AML-193 (cell line): ENCODE data around the gene KCNJ18.
"Not testable (repeated sequence)": the region's sequence is repeated elsewhere in the genome, so short reads cannot be mapped to it uniquely, and the experiment has no call there.

Experiments used
- DNase-seq, 2 experiments: peaks; one replicate each; lab custom pipeline; 2025; lab: John Stamatoyannopoulos, UW

Gene KCNJ18

DNA sequence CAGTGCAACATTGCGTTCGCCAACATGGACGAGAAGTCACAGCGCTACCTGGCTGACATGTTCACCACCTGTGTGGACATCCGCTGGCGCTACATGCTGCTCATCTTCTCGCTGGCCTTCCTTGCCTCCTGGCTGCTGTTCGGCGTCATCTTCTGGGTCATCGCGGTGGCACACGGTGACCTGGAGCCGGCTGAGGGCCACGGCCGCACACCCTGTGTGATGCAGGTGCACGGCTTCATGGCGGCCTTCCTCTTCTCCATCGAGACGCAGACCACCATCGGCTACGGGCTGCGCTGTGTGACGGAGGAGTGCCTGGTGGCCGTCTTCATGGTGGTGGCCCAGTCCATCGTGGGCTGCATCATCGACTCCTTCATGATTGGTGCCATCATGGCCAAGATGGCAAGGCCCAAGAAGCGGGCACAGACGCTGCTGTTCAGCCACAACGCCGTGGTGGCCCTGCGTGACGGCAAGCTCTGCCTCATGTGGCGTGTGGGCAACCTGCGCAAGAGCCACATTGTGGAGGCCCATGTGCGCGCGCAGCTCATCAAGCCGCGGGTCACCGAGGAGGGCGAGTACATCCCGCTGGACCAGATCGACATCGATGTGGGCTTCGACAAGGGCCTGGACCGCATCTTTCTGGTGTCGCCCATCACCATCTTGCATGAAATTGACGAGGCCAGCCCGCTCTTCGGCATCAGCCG lies 10.8 kb downstream of the KCNJ18 start:
- not testable (repeated sequence) for DNase-seq

- DNase-seq = not testable (repeated sequence)
These were observed 11.9 kb downstream of the KCNJ18 start for GRCh38 chr17:21703891-21704872.

- no peak for DNase-seq
These were observed 12.8 kb downstream of the KCNJ18 start for GRCh38 chr17:21705021-21705601.

DNA sequence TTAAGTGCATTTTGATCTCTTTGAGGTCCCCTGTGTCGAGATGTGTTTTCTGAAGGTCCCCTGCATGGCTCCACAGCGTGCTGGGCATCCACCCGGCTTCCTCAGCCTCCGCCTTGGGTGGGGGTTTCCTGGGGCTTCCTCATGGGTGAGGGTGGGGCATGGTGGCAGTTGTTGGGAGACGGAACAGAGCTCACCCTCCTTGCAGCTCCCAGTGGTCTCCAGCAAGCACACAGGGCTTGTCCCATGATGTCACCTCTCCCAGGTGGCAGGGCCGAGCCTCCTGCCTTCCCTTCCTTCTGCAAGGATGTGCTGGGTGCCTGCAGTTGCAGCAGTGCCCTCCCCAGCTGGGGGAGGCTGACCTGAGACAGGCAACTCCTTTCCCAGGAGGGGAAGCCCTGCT lies 13.4 kb downstream of the KCNJ18 start:
- not testable (repeated sequence) for DNase-seq

DNA sequence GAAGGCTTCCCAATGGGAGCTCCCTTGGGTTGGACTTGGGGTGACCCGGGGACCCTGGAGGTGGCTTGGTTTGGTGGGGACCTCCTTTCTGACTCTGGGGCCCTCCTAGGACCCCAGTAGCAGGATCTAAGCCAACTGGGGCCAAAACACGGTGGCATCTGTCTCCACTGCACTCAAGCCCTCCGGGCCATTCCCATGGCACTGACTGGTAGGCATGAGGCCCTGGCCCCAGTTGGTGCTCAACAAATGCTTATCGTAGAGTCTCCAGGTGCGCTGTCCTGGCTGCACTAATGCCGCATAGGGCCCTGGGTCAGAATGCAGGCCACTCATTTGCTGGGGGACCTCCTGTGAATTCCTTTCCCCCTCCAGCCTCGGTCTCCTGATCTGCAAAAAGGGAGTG lies 14.2 kb downstream of the KCNJ18 start:
- DNase-seq = not testable (repeated sequence)

GRCh38 chr17:21707131-21707530 lies 14.8 kb downstream of the KCNJ18 start:
- not testable (repeated sequence) for DNase-seq

DNA sequence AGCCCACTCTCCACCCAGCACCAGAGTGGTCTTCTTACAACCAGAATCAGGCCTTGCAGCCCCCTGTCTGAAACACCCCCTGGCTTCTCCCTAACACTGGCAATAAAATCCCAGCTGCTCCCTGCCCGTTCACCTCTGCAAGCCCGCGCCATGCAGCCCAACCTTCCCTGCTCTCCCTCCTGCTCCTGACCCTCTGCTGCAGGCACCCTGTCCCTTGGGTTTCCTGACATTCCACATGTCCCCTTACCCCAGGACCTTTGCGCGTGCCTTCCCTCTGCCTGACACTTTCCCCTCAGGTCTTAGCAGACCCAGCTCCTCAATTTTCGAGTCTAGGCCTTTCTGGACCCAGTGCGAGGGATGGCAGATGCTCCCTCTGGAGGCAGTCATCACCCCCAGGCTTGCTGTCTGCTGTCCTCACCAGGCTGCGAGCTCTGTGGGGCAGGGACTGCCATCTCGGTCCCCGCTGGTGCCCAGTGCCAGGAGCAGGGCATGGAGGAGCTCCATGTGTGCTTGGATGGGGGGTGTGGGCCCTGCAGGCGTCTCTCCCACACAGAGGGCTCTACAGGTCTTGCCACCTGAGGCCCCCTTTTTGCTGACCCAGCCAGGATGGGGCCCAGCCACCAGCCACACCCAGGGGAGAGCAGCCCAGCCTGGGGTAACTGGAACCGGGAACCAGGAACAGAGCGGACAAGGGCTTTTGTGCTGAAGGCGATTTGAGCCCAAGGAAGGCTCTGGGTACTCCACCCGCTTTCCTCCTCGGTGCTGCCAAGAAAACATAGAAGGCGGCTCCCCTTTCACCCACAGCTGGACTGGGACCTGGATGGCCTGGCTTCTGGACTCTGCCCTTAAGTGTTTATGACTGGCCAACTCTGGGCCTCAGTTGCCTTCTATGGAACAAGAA lies 15.6 kb downstream of the KCNJ18 start:
- not testable (repeated sequence) for DNase-seq

- not testable (repeated sequence) for DNase-seq
These were observed 16.6 kb downstream of the KCNJ18 start for GRCh38 chr17:21708612-21709535.

DNA sequence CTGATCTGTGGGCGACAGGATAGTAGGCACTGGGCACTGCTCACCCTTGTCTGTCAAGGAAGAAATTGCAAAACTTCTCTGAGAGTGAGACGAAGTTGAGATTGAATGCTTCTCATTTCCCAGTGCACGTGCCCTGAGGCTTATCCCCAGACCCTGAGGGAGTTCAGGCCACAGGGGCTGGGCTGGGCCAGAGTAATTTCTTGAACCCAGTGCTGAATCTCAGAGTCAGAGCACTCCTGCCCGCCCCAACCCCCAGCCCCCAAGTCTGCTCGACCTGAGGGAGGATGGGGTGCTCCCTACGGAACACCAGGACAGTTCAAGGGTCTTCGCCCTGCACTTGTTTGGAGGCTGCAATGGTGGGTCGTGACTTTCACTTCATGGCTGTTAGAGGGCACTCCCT lies 17.7 kb downstream of the KCNJ18 start:
- not testable (repeated sequence) for DNase-seq

- not testable (repeated sequence) for DNase-seq
These were observed 18.2 kb downstream of the KCNJ18 start for GRCh38 chr17:21710486-21710885.

GRCh38 chr17:21711182-21711581 lies 18.9 kb downstream of the KCNJ18 start:
- DNase-seq = no peak

DNA sequence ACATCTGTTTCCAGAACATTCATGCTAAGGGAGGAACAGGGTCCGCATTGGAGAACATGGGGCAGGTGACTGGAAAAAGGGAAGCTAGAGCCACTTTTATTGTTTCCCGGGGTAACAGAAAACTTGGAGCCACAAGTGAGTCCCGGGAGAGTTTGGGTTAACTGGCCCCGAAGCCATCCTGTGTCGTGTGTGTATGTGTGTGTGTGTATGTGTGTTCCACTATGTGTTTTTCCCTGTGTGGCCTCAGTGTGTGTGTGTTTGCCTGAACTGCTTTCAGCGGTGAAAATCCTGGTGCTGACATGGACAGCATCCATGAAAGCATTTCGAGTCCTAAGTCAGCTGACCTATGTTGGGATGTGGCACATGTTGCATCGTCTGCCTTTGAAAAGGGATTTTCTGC lies 20.7 kb downstream of the KCNJ18 start:
- not testable (repeated sequence) for DNase-seq

DNA sequence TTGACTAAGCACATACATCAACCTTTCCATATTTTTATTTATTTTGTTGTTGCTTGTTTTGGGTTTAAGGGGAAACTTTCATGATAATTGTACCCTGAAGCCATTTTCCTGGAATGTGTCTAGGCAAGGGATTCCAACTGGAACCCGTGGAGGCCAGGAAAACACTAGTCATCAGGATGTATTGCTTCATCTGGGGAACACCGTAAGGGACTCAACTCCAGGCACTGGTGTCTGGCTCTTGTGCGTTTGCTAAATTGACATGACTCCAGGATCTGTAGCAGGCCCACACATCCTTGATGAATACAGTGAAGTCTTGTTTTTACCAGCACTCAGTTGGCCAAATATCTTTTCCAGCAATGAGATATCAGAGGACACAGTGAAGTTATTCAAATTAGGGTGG lies 21.3 kb downstream of the KCNJ18 start:
- DNase-seq = not testable (repeated sequence)

DNA sequence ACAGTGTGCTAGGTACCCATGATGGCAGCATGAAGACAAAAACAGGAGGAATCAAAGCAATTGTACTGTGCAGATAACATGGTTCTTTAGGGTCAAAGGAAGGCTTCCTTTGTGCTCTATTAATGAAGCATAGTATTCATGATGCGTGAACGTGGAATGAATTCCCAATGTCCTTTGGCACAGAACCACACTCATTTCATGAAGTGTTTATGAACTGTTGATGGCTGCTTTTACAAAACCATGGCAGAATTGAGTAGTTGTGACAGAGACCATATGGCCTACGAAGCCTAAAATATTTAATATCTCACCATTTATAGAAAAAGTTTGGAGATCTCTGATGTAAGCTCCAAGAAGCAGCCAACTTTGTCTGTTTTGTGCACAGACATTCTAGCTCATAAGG lies 22.4 kb downstream of the KCNJ18 start:
- DNase-seq = not testable (repeated sequence)

GRCh38 chr17:21715877-21716276 lies 23.6 kb downstream of the KCNJ18 start:
- DNase-seq = not testable (repeated sequence)

GRCh38 chr17:21718971-21719370 lies 26.6 kb downstream of the KCNJ18 start:
- DNase-seq = not testable (repeated sequence)

DNA sequence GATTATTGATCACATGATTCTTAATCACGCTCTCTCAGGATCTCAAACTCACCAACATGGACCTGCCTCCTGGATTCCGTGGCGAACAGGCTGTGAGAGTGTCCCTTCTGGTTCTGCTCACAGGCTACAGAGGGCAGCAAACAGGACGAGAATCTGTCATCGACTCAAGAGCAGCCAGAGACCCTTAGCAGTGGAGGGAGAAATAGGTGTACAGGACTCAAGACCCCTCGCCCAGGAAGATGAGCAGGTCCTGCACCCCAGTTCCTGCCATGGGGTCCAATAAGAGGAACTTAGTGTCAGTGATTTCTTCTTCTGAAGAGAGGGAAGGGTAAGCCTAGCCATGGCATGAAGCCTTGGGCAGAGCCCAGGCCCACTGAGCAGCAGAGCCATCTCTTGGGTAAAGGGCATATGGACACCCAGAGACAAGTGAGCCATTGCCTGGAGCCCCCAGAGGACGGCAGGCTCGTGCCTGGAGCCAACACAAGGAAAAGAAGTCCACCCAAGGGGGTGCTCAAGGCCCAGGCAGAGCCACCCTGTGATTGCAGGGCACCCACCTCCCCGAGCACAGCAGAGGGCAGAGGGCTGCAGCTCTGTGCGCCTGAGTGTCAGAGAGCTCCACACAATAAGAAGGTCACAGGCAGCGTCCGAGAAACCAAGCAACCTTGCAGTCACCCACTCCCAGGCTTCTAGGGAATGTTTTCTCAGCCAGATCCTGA lies 27.3 kb downstream of the KCNJ18 start:
- DNase-seq = not testable (repeated sequence)

- DNase-seq = not testable (repeated sequence)
These were observed 28.2 kb downstream of the KCNJ18 start for GRCh38 chr17:21720566-21720965.

DNA sequence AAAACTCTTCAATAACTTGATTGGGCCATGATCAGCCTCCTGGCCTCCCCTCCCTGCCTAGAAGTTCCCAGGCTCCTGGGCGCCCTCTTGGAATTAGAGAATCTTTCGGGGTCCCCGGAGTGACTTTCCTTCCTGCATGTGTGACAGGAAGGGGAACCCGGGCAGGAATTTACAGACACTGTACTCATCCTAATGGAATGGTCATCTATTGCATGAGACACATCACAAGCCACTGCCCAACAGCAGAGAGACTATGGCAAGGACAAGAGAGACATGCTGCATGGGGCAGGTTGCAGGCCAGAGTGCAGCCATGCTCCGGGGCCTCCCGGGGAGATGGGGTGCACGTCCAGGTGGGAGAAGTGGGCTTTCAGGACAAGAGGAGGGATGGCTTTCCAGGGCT lies 29.9 kb downstream of the KCNJ18 start:
- not testable (repeated sequence) for DNase-seq
